HG02884 (cell line): ENCODE measurements around the gene KIF17.
"Not testable (repeated sequence)": the region's sequence is repeated elsewhere in the genome, so short reads cannot be mapped to it uniquely, and the experiment has no call there.

ENCODE experiments used
- ATAC-seq: cut with Tn5 transposase; IDR thresholded peaks from one replicate; pipeline ENCODE4 v1.9.1; 2021; ENCODE audit warnings: mild to moderate bottlenecking, moderate library complexity; ENCODE audit not compliant: unreplicated experiment

KIF17 gene

GRCh38 chr1:20728371-20729154 lies 10.8 kb upstream of the KIF17 start:
- no peak for ATAC-seq

GRCh38 chr1:20727746-20728316 lies 10.0 kb upstream of the KIF17 start:
- ATAC-seq, result no peak

- ATAC-seq, result no peak
These were observed 9.3 kb upstream of the KIF17 start for GRCh38 chr1:20726932-20727745.

- no peak for ATAC-seq
These were observed 8.5 kb upstream of the KIF17 start for GRCh38 chr1:20726118-20726911.

GRCh38 chr1:20725189-20726117 lies 7.6 kb upstream of the KIF17 start:
- ATAC-seq, result no peak

- ATAC-seq, result no peak
These were observed 6.8 kb upstream of the KIF17 start for GRCh38 chr1:20724364-20725188.

- no peak for ATAC-seq
These were observed 5.9 kb upstream of the KIF17 start for GRCh38 chr1:20723537-20724363.

- ATAC-seq, result no peak
These were observed 5.3 kb upstream of the KIF17 start for GRCh38 chr1:20723159-20723536.

- no peak for ATAC-seq
These were observed 3.6 kb upstream of the KIF17 start for GRCh38 chr1:20721117-20722061.

- ATAC-seq, result no peak
These were observed 2.9 kb upstream of the KIF17 start for GRCh38 chr1:20720631-20721091.

GRCh38 chr1:20719871-20720620 lies 2.2 kb upstream of the KIF17 start:
- ATAC-seq, result no peak

GRCh38 chr1:20719261-20719660 lies 1.5 kb upstream of the KIF17 start:
- no peak for ATAC-seq

- ATAC-seq, result not testable (repeated sequence)
These were observed 606 bp upstream of the KIF17 start for GRCh38 chr1:20718343-20718882.

- ATAC-seq, result no peak
These were observed 1.6 kb downstream of the KIF17 start for GRCh38 chr1:20716232-20716631.

GRCh38 chr1:20715406-20715805 lies 2.4 kb downstream of the KIF17 start:
- no peak for ATAC-seq

GRCh38 chr1:20713440-20713839 lies 4.4 kb downstream of the KIF17 start:
- ATAC-seq, result no peak
